NCI-H2171 treated with DMSO at 0.1 percent for 48 hours (cell line): ENCODE results near the gene ANKRD28.

Experiments
- DNase-seq: peaks from one replicate; lab custom pipeline; 2025; lab: John Stamatoyannopoulos, UW

ANKRD28 gene

GRCh38 chr3:15722877-15723623, 74.7 kb downstream of the ANKRD28 start:
- DNase-seq: no peak

DNA sequence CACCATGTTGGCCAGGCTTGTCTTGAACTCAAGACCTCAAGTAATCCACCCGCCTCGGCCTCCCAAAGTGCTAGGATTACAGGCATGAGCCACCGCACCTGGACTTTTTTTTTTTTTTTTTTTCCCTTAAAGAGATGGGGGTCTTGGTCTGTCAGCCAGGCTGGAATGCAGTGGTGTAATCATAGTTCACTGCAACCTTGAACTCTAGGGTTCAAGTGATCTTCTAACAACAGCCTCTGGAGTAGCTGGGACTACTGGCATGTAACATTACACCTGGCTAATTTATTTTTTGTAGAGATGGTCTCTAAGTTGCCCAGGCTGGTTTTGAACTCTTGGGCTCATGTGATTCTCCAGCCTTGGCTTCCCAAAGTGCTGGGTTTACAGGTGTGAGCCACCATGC, 81.6 kb downstream of the ANKRD28 start:
- no peak for DNase-seq

DNA sequence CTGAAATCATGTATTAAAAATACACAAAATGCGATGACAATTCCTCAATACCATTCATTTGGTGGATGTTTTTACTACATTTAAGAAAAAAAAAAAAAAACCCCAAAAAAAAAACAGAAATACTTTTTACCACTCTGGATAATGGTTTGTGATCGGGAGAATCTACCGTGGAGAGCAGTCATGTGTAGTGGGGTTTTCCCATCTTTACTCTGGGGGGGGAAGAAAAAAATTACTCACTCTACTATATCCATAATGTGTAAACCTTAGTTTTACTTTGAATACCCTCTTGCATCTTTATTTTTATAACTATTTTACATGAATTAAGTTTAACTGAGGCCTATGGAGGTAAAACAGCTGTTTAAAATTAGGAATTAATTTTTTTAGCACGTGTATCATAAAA, 83.3 kb downstream of the ANKRD28 start:
- DNase-seq: no peak

DNA sequence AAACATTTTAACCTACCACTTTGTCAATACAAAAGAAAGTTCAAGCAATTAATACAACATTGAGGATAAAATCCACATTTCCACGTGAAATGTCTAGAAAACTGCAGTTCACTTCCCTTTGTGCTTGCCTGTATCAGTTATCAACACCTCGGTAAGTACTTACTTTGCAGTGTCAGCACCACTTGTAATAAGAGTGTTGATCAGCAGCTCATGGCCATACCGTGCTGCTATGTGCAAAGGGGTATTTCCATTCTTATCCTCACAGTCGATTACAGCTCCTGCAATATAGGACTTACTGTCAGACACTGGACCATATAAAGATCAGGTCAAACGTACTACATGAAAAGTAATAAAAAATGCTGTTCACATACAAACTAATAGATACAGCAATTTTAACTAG, 84.4 kb downstream of the ANKRD28 start:
- DNase-seq: no peak

- DNase-seq: no peak
These were observed 86.5 kb downstream of the ANKRD28 start for GRCh38 chr3:15711281-15711680.

GRCh38 chr3:15708882-15709677, 88.7 kb downstream of the ANKRD28 start:
- no peak for DNase-seq

DNA sequence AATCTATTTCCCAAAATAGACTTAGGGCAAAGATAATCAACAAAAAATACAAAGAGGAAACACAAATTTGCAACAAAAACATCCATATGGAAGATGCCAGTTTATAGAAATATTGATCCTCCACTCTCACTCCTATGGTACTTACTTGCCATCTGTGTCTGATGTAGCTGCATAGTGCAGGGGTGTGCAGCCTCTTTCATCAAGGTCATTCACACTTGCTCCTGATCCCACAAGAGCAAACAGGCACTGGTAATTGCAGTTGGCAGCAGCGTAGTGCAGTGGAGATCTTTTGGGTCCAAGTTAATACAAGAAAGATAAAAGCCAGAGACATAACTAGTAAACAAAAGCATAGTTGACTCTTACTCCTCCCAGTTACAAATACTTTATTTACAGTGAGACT, 90.0 kb downstream of the ANKRD28 start:
- DNase-seq: no peak

GRCh38 chr3:15703346-15703745, 94.4 kb downstream of the ANKRD28 start:
- DNase-seq: no peak

- DNase-seq: no peak
These were observed 103.2 kb downstream of the ANKRD28 start for GRCh38 chr3:15694628-15695027.

DNA sequence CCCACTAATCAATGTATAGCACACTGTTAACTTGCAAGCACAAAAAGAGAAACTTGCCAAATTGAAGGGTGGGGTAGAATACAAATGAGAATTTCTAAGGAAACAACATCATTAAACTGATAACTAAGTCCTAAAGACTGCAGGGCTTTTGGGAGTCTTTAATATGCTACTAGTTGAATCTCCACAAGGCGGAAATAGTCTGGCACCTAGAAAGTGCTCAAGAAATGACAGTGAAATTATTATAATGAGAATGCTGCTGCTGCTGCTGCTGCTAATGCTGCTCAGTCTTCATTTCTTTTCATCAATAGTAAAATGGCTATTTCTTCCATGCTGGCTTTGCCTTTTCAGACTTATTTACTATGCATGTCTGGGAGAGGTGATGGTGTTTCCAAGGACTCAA, 104.4 kb downstream of the ANKRD28 start:
- DNase-seq: no peak

GRCh38 chr3:15690748-15691147, 107.0 kb downstream of the ANKRD28 start:
- DNase-seq: no peak

DNA sequence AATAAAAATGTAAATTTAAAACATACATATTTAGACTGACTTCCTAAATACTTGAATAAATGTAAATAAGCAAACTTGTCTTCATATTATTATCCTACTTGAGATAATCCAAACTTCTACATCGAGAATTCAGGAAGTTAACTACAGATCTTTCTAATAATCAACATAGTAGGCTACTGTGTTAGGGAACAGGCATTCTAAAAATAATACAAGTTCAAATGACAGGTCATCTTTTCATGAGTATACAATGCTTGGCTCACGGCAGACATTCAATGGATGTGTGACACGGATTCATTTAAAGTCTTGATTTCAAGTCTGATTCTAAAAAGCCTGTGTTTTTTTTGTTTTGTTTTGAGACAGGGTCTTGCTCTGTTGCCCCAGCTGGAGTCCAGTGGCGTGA, 107.5 kb downstream of the ANKRD28 start:
- DNase-seq: no peak

- DNase-seq: no peak
These were observed 111.9 kb downstream of the ANKRD28 start for GRCh38 chr3:15685927-15686326.

GRCh38 chr3:15683253-15683652, 114.5 kb downstream of the ANKRD28 start:
- no peak for DNase-seq

GRCh38 chr3:15682561-15683185, 115.1 kb downstream of the ANKRD28 start:
- no peak for DNase-seq

DNA sequence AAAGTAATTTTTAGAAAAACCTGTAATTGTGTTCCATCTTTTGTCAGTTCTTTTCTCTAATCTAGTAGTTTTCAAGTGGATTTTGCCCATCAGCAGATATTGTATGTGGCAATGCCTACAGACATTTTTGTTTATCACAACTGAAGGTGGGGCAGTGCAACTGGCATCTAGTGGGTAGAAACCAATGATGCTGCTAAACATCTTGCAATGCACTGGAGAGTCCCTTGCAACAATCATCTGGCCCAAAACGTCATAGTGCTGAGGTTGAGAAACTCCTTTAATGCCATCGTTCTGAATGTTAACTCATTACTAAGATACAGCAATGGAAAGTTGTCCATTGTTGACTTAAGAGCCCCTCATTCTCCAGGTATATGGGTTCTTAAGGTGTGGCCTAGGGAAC, 116.1 kb downstream of the ANKRD28 start:
- no peak for DNase-seq

- DNase-seq: no peak
These were observed 118.5 kb downstream of the ANKRD28 start for GRCh38 chr3:15679306-15679705.

- DNase-seq: no peak
These were observed 121.5 kb downstream of the ANKRD28 start for GRCh38 chr3:15676259-15676658.

DNA sequence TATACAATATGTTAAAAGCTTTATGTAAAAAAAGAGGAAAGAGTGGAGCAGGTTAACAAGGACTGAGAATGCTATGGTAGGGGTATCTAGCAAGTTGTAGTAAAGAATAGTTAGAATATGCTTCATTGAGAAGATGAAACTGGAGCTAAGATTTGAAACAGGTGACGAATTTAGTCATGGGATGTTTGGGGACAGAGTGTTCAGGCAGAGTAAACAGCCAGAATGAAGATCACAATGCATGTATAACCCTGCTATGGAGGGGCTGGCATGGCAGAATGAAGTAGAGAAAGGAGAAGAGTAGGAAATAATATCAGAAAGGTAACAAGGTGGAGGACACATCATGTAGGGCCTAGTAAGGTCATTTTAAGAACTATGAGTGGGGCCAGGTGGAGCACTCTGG, 124.2 kb downstream of the ANKRD28 start:
- DNase-seq: no peak

GRCh38 chr3:15667484-15667883, 130.3 kb downstream of the ANKRD28 start:
- DNase-seq: no peak

DNA sequence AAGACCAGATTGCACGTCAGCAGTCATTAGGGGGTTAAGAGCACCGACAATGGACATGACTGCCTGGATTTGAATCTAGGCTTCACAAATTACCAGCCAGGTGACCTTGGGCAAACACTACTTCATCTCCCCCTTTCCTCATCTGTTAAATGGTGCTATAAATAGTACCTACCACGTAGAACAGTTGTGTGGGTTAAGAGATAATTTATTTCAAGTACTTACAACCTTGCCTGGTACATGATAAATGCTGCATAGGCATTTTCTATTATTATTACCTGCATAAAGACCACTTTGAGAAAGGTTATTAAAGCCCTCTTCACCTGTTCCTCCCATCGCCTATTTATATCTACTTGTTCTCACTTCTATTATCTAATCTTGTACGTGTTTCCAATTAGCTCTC, 131.5 kb downstream of the ANKRD28 start:
- DNase-seq: no peak

- no peak for DNase-seq
These were observed 132.1 kb downstream of the ANKRD28 start for GRCh38 chr3:15665510-15666150.

DNA sequence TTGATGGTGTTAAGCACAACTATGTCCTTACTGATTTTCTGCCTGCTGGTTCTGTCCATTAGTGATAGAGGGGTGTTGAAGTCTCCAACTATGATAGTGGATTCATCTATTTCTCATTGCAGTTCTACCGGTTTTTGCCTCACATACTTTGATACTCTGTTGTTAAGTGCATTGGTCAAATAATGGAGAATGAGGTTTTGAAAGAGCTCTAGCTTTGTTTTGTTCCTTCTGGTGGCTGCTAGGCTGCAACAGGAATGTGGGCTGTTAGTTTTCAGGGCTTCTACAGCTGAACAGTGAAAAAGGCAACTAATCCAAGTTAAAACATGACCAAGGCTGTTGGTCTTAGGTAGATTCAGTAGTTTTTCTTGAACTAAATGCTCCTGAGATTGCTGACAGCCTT, 133.6 kb downstream of the ANKRD28 start:
- DNase-seq: no peak
